Measurements from ENCODE around the gene KAT2A.

DNA sequence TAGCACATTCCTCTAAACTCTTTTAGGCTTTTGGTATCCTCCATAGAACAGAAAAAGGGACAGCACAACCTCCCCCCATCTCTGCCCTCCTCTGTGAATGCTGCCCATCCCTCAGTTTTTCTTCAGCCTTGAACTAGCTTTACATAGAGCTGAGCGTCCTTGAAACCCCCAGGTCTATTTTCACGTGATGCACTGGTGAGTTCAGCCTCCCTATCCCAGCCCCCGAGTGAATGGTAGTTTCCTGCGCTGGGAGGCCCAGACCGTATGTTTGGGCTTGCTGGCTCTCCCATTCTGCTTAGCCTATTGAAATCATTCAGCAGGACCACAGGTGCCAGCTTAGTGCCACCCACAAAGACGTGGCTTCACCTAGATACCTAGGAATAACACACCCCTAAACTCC is 45.4 kb downstream of the KAT2A start:
- TF ChIP-seq EZH2 (IDR thresholded peaks at IDR 0.05) (no peak), POLR2AphosphoS5 (IDR thresholded peaks at IDR 0.05; ENCODE audit: borderline replicate concordance, low read depth, low read length) (no peak)

Data from SK-N-MC (cell line).